ENCODE data around the gene NRL.

- TF ChIP-seq POLR2AphosphoS5 (IDR thresholded peaks at IDR 0.05; ENCODE audit: low read depth, low read length) (no peak), POLR2A (IDR thresholded peaks at IDR 0.05; ENCODE audit: low read depth, low read length) (no peak), TAF1 (IDR thresholded peaks at IDR 0.05; ENCODE audit: low read depth, low read length) (no peak), PAX5 (IDR thresholded peaks at IDR 0.05; ENCODE audit: insufficient read depth, low read length, severe bottlenecking) (no peak)
Observed at GRCh38 chr14:24058260-24058950, 56.3 kb downstream of the NRL start.
